DOHH2 (cell line): ENCODE measurements around the gene OSTF1.

Source experiments
- H3F3A ChIP-seq: fragments of 200-600 bp; sonication (generic), shearing (Covaris generic); 2 replicates; pipeline ENCODE4 v1.6.0; 2016; ENCODE audit warnings: antibody characterized with exemption, mild to moderate bottlenecking; ENCODE audit not compliant: control insufficient read depth, insufficient read depth
- H3K27ac ChIP-seq: fragments of 200-600 bp; sonication (generic); 2 replicates; pipeline ENCODE4 v1.5.1; 2014; ENCODE audit warnings: low read depth, mild to moderate bottlenecking, low read length, moderate library complexity
- H3K27me3 ChIP-seq: fragments of 200-600 bp; sonication (generic); 2 replicates; pipeline ENCODE4 v1.6.1; 2014; ENCODE audit warnings: mild to moderate bottlenecking, low read length, mixed read lengths; ENCODE audit not compliant: control insufficient read depth
- H3K36me3 ChIP-seq: fragments of 200-600 bp; sonication (generic); 2 replicates; pipeline ENCODE4 v1.6.1; 2014; ENCODE audit warnings: mild to moderate bottlenecking, low read length, moderate library complexity, mixed read lengths; ENCODE audit not compliant: control insufficient read depth
- H3K4me1 ChIP-seq: fragments of 200-600 bp; sonication (generic); 2 replicates; pipeline ENCODE4 v1.6.1; 2014; ENCODE audit warnings: mild to moderate bottlenecking, low read length, mixed read lengths; ENCODE audit not compliant: control insufficient read depth
- H3K4me2 ChIP-seq: fragments of 200-600 bp; sonication (generic); 2 replicates; pipeline ENCODE4 v1.6.0; 2014; ENCODE audit warnings: mild to moderate bottlenecking, low read length, moderate library complexity
- H3K4me3 ChIP-seq: fragments of 200-600 bp; sonication (generic); 2 replicates; pipeline ENCODE4 v1.5.1; 2014; ENCODE audit warnings: mild to moderate bottlenecking, low read length, mixed read lengths
- H3K79me2 ChIP-seq: fragments of 200-600 bp; sonication (generic); 2 replicates; pipeline ENCODE4 v1.6.1; 2014; ENCODE audit warnings: mild to moderate bottlenecking, low read length, mixed read lengths; ENCODE audit not compliant: control insufficient read depth
- H3K9me2 ChIP-seq: fragments of 200-600 bp; sonication (generic); replicated peaks from 2 replicates; pipeline ENCODE4 v1.6.1; 2014; ENCODE audit warnings: mild to moderate bottlenecking, low read length, mixed read lengths; ENCODE audit not compliant: control insufficient read depth
- H3K9me3 ChIP-seq: fragments of 200-600 bp; sonication (generic); 2 replicates; pipeline ENCODE4 v1.6.1; 2014; ENCODE audit warnings: antibody characterized with exemption, low read length, mixed read lengths; ENCODE audit not compliant: control insufficient read depth, insufficient read depth
- H4K20me1 ChIP-seq: fragments of 200-600 bp; sonication (generic); 2 replicates; pipeline ENCODE4 v1.6.0; 2014; ENCODE audit warnings: low read depth, mild to moderate bottlenecking, antibody characterized with exemption, low read length, moderate library complexity; ENCODE audit not compliant: control insufficient read depth, insufficient read depth
- CTCF ChIP-seq: fragments of 200-600 bp; sonication (generic); IDR thresholded peaks from one replicate; pipeline ENCODE4 v1.5.1; 2014; ENCODE audit warnings: antibody characterized with exemption, mild to moderate bottlenecking, low read depth, low read length; ENCODE audit not compliant: poor library complexity, severe bottlenecking
- EZH2phosphoT487 ChIP-seq: fragments of 200-600 bp; sonication (generic); IDR thresholded peaks from 2 replicates; pipeline ENCODE4 v1.6.1; 2017; ENCODE audit warnings: borderline replicate concordance, mild to moderate bottlenecking, antibody characterized with exemption, low read length, moderate library complexity, mixed read lengths

Gene OSTF1

DNA sequence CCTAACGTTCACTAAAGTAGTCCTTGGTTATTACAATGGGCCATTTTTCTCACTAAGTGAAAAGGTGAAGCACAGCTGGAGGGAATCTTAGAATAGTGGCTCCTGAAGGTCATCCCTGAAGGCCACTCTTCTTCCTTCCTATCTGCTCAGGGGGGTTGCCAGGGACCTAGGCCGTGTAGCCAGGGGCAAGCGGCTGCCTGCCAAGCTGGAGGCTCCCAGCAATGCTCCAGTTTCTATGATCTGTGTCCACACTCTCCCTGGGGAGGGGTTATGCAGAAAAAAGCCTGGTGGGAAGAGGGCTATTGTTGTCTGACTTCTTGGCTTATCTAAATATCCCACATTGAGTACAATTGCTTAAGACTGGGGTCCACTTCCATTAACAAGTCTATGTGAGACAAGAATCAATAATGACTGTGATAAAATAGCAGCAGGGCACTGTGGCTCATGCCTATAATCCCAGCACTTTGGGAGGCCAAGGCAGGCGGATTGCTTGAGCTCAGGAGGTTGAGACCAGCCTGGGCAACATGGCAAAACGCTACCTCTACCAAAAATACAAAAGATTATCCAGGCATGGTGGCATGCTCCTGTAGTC is 4.1 kb upstream of the OSTF1 start:
- no peak overlapping the region for H3K27ac ChIP-seq
- H3K4me2 ChIP-seq, result no peak overlapping the region
- H3K79me2 ChIP-seq, result peaks cover 6% of the 10 kb centered on the region
- H3K4me1 ChIP-seq, result peaks cover 10% of the 10 kb centered on the region
- H3K4me3 ChIP-seq, result no peak overlapping the region
- no peaks in the 10 kb centered on the region for H3K9me3 ChIP-seq
- no peaks in the 10 kb centered on the region for H3K27me3 ChIP-seq
- H3F3A ChIP-seq, result no peaks in the 10 kb centered on the region
- H3K9me2 ChIP-seq, result no peaks in the 10 kb centered on the region
- TF ChIP-seq EZH2phosphoT487 (no peak), CTCF (no peak)
- peaks cover 2% of the 10 kb centered on the region; the same call in 1 of the 2 replicates for H3K36me3 ChIP-seq
- 0 out of 2 replicates have a peak, but pooled peaks cover 1% of the 10 kb centered on the region for H4K20me1 ChIP-seq

DNA sequence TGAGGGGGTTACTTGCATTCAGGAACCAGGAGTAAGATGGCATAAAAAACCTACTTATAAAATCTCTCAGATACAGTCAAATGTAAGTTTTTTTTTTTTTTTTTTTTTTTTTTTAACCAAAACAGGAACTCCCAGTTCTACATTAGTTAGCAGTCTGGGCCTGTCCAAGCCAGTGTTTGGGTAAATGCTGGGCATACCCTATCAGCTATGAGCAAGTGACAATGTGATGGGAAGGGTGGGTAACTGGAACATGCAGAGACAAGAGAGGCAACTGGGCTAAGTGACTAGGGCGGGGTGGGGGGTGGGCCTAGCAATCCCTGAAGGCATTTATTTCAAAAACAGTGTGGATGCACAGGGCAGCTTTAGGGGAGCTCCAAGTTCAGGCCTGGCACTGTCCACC is 2.7 kb upstream of the OSTF1 start:
- Histone ChIP-seq H3F3A (no peaks in the 10 kb centered on the region), H3K4me2 (no peak overlapping the region), H3K27ac (no peak overlapping the region)

DNA sequence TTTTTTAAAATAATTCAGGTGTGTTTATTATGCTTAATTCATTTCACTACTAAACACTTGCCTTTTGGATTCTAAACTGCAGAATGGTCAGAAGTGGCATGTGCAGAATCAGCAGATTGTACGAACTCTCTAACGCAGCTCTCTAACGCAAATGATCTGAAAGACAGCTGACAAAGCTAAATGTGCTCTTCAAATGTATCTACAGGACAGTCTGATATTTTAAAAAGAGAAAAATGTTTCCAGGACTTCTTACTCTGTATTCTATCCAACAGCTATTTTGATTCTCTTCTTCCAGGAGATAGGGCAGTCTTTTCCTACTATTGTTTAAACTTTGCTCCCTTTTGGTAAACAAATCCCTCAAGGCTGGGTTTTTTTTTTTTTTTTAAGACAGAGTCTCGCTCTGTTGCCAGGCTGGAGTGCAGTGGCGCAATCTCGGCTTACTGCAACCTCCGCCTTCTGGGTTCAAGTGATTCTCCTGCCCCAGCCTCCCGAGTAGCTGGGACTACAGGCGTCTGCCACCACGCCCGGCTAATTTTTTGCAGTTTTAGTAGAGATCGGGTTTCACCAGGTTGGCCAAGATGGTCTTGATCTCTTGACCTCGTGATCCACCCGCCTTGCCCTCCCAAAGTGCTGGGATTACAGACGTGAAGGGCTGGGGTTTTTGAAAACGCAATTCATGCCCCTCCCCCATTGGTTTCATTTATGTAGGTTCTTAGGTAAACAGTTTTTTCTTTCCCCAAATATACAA is 1.6 kb upstream of the OSTF1 start:
- Histone ChIP-seq H3K27me3 (no peaks in the 10 kb centered on the region), H3K4me2 (peak overlapping the region; percentile 96), H3K4me1 (peaks cover 31% of the 10 kb centered on the region), H3F3A (no peaks in the 10 kb centered on the region), H4K20me1 (peaks cover 12% of the 10 kb centered on the region), H3K9me3 (no peaks in the 10 kb centered on the region), H3K79me2 (peaks cover 31% of the 10 kb centered on the region), H3K9me2 (no peaks in the 10 kb centered on the region), H3K27ac (no peak overlapping the region), H3K36me3 (peaks cover 2% of the 10 kb centered on the region; the same call in 1 of the 2 replicates), H3K4me3 (peak overlapping the region; percentile 99)
- TF ChIP-seq CTCF (no peak), EZH2phosphoT487 (no peak)

More for the DNA sequence above, 2.7 kb upstream of the OSTF1 start:
- Histone ChIP-seq H3K27me3 (no peaks in the 10 kb centered on the region), H3K79me2 (peaks cover 20% of the 10 kb centered on the region), H3K9me3 (no peaks in the 10 kb centered on the region), H3K36me3 (peaks cover 2% of the 10 kb centered on the region; the same call in 1 of the 2 replicates), H4K20me1 (peaks cover 7% of the 10 kb centered on the region; the same call in 1 of the 2 replicates), H3K4me1 (peaks cover 25% of the 10 kb centered on the region), H3K4me3 (no peak overlapping the region), H3K9me2 (no peaks in the 10 kb centered on the region)
- TF ChIP-seq EZH2phosphoT487, result no peak
- no peak for TF ChIP-seq CTCF
